Mesenchymal stem cell (in vitro differentiated cells and primary cell): ENCODE results near the gene SLC25A26.

ENCODE experiments used
- DNase-seq: peaks from one replicate; pipeline ENCODE4 v3.0.0-alpha.2; 2013
- H2AFZ ChIP-seq: one replicate; pipeline ENCODE4 v1.6.1; 2013; ENCODE audit warnings: low read depth, mild to moderate bottlenecking, control low read depth, inconsistent platforms, low read length, moderate library complexity
- H2AK5ac ChIP-seq: 2 replicates; pipeline ENCODE4 v1.6.1; 2013; ENCODE audit warnings: low read length, moderate library complexity, mild to moderate bottlenecking, inconsistent platforms; ENCODE audit not compliant: severe bottlenecking
- H2BK120ac ChIP-seq: one replicate; pipeline ENCODE4 v1.6.1; 2013; ENCODE audit warnings: low read depth, mild to moderate bottlenecking, inconsistent platforms, low read length, moderate library complexity
- H2BK12ac ChIP-seq, 2 experiments: one replicate each; pipeline ENCODE4 v1.6.1; 2013; ENCODE audit warnings: inconsistent platforms in 2 of 2, low read length in 2 of 2, mild to moderate bottlenecking in 2 of 2, moderate library complexity in 2 of 2, control low read depth in 1 of 2
- H2BK15ac ChIP-seq: one replicate; pipeline ENCODE4 v1.6.1; 2013; ENCODE audit warnings: mild to moderate bottlenecking, low read depth, inconsistent platforms; ENCODE audit not compliant: poor library complexity, severe bottlenecking
- H2BK5ac ChIP-seq: 2 replicates; pipeline ENCODE4 v1.6.1; 2013; ENCODE audit warnings: low read depth, mild to moderate bottlenecking, low read length, control low read depth, inconsistent platforms; ENCODE audit not compliant: poor library complexity, severe bottlenecking
- H3K14ac ChIP-seq, 2 experiments: one replicate each; pipeline ENCODE4 v1.6.1; 2013; ENCODE audit warnings: inconsistent platforms in 2 of 2, low read length in 2 of 2, control low read depth in 1 of 2, mild to moderate bottlenecking in 1 of 2, moderate library complexity in 1 of 2
- H3K18ac ChIP-seq, 2 experiments: one replicate each; pipeline ENCODE4 v1.6.1; 2013; ENCODE audit warnings: inconsistent platforms in 2 of 2, low read length in 2 of 2, control low read depth in 1 of 2, low read depth in 1 of 2, mild to moderate bottlenecking in 1 of 2
- H3K23ac ChIP-seq, 2 experiments: one replicate each; pipeline ENCODE4 v1.6.1; 2013; ENCODE audit warnings: inconsistent platforms in 2 of 2, low read length in 2 of 2, mild to moderate bottlenecking in 2 of 2, moderate library complexity in 2 of 2, control low read depth in 1 of 2
- H3K27ac ChIP-seq: 2 replicates; pipeline ENCODE4 v1.5.1; 2013; ENCODE audit warnings: mild to moderate bottlenecking, moderate library complexity, low read length, control low read depth, inconsistent platforms; ENCODE audit not compliant: poor library complexity, severe bottlenecking
- H3K27me3 ChIP-seq, 2 experiments: 2 replicates each; pipeline versions ENCODE4 v1.6.1 to v1.7.0; 2013; ENCODE audit warnings: low read length in 2 of 2, mild to moderate bottlenecking in 2 of 2, moderate library complexity in 2 of 2, control low read depth in 1 of 2, inconsistent platforms in 1 of 2; ENCODE audit not compliant: control insufficient read depth in 1 of 2, insufficient read depth in 1 of 2
- H3K36me3 ChIP-seq, 2 experiments: 2 replicates each; pipeline versions ENCODE4 v1.6.1 to v1.7.0; 2013; ENCODE audit warnings: low read length in 2 of 2, control low read depth in 1 of 2, inconsistent platforms in 1 of 2, low read depth in 1 of 2, mild to moderate bottlenecking in 1 of 2; ENCODE audit not compliant: insufficient read depth in 2 of 2, control insufficient read depth in 1 of 2
- H3K4ac ChIP-seq, 2 experiments: one replicate each; pipeline ENCODE4 v1.6.1; 2013; ENCODE audit warnings: inconsistent platforms in 2 of 2, low read length in 2 of 2, mild to moderate bottlenecking in 2 of 2, moderate library complexity in 2 of 2, control low read depth in 1 of 2, low read depth in 1 of 2
- H3K4me1 ChIP-seq: 2 replicates; pipeline ENCODE4 v1.6.1; 2013; ENCODE audit warnings: low read depth, low read length, control low read depth; ENCODE audit not compliant: control insufficient read depth, insufficient read depth
- H3K4me2 ChIP-seq: 2 replicates; pipeline ENCODE4 v1.6.1; 2013; ENCODE audit warnings: low read length, mild to moderate bottlenecking, inconsistent platforms; ENCODE audit not compliant: poor library complexity, severe bottlenecking
- H3K4me3 ChIP-seq, 2 experiments: 2 replicates each; pipeline versions ENCODE4 v1.5.1 to v1.7.0; 2013; ENCODE audit warnings: low read length in 2 of 2, mild to moderate bottlenecking in 2 of 2, control low read depth in 1 of 2, low read depth in 1 of 2; ENCODE audit not compliant: insufficient read depth in 1 of 2
- H3K79me1 ChIP-seq: replicated peaks from 2 replicates; pipeline ENCODE4 v1.6.1; 2013; ENCODE audit warnings: mild to moderate bottlenecking, control low read depth, low read length, inconsistent platforms; ENCODE audit not compliant: poor library complexity, severe bottlenecking
- H3K9ac ChIP-seq: 2 replicates; pipeline ENCODE4 v1.7.0; 2013; ENCODE audit warnings: mild to moderate bottlenecking, low read length, moderate library complexity
- H3K9me3 ChIP-seq: 2 replicates; pipeline ENCODE4 v1.7.0; 2013; ENCODE audit warnings: mild to moderate bottlenecking, low read length; ENCODE audit not compliant: control insufficient read depth
- H4K8ac ChIP-seq: one replicate; pipeline ENCODE4 v1.6.1; 2013; ENCODE audit warnings: inconsistent platforms, mild to moderate bottlenecking, low read length, moderate library complexity
- H4K91ac ChIP-seq: one replicate; pipeline ENCODE4 v1.6.1; 2013; ENCODE audit warnings: mild to moderate bottlenecking, low read length, inconsistent platforms
- WGBS: methylation state at CpG from one replicate; pipeline ENCODE4 v1.1.7; 2013; ENCODE audit warnings: mixed read lengths; 5-methylcytosine and 5-hydroxymethylcytosine counted together

The SLC25A26 gene

GRCh38 chr3:66236281-66236680 is 15.5 kb downstream of the SLC25A26 start:
- Histone ChIP-seq H3K27me3 (no peaks in the 10 kb centered on the region), H3K18ac (no peak overlapping the region), H2BK15ac (no peak overlapping the region), H2BK120ac (no peak overlapping the region), H3K27ac (no peak overlapping the region), H2BK5ac (no peak overlapping the region), H3K79me1 (peaks cover 20% of the 10 kb centered on the region), H2AK5ac (no peak overlapping the region), H3K23ac (no peak overlapping the region), H4K8ac (no peak overlapping the region), H3K4ac (no peak overlapping the region), H3K9ac (no peak overlapping the region), H3K4me2 (no peak overlapping the region), H3K9me3 (peaks cover 24% of the 10 kb centered on the region), H3K36me3 (peaks cover 4 to 15% of the 10 kb centered on the region in 2 experiments), H3K4me3 (no peak overlapping the region), H2AFZ (no peak overlapping the region), H3K14ac (no peak overlapping the region), H4K91ac (no peak overlapping the region), H3K4me1 (no peaks in the 10 kb centered on the region), H2BK12ac (no peak overlapping the region)
- DNase-seq: peak; percentile 12
- WGBS: 92% methylated on average over 3 of the region's 5 CpGs

GRCh38 chr3:66237552-66237951 is 16.8 kb downstream of the SLC25A26 start:
- H3K23ac ChIP-seq: no peak overlapping the region
- peaks cover 24% of the 10 kb centered on the region for H3K9me3 ChIP-seq
- no peak overlapping the region for H2BK12ac ChIP-seq
- H3K36me3 ChIP-seq: peaks cover 4 to 15% of the 10 kb centered on the region in 2 experiments
- no peak overlapping the region for H2BK5ac ChIP-seq
- H3K4ac ChIP-seq: no peak overlapping the region
- no peak overlapping the region for H2BK120ac ChIP-seq
- no peak overlapping the region for H3K18ac ChIP-seq
- H3K79me1 ChIP-seq: peaks cover 18% of the 10 kb centered on the region
- H3K4me3 ChIP-seq: no peak overlapping the region
- H3K27me3 ChIP-seq: no peaks in the 10 kb centered on the region
- DNase-seq: peak; percentile 8
- H3K4me1 ChIP-seq: no peaks in the 10 kb centered on the region
- no peak overlapping the region for H2AFZ ChIP-seq
- 83% methylated on average over 3 of the region's 3 CpGs for WGBS
- no peak overlapping the region for H4K91ac ChIP-seq
- no peak overlapping the region for H3K4me2 ChIP-seq
- H3K9ac ChIP-seq: no peak overlapping the region
- H2AK5ac ChIP-seq: no peak overlapping the region
- no peak overlapping the region for H2BK15ac ChIP-seq
- H3K27ac ChIP-seq: no peak overlapping the region
- no peak overlapping the region for H3K14ac ChIP-seq
- H4K8ac ChIP-seq: no peak overlapping the region

- Histone ChIP-seq H4K8ac (no peak overlapping the region), H2BK5ac (no peak overlapping the region), H2AFZ (no peak overlapping the region), H3K18ac (no peak overlapping the region), H3K9ac (no peak overlapping the region), H3K4me3 (no peak overlapping the region), H2BK12ac (no peak overlapping the region), H3K9me3 (peaks cover 24% of the 10 kb centered on the region), H2AK5ac (no peak overlapping the region), H3K27ac (no peak overlapping the region), H3K4ac (no peak overlapping the region), H3K4me2 (no peak overlapping the region), H2BK120ac (no peak overlapping the region), H3K4me1 (no peaks in the 10 kb centered on the region), H4K91ac (no peak overlapping the region), H3K36me3 (peaks cover 7 to 31% of the 10 kb centered on the region in 2 experiments), H3K14ac (no peak overlapping the region), H3K79me1 (peaks cover 15% of the 10 kb centered on the region), H3K27me3 (no peaks in the 10 kb centered on the region), H3K23ac (no peak overlapping the region), H2BK15ac (no peak overlapping the region)
- 94% methylated on average over 2 of the region's 2 CpGs for WGBS
- DNase-seq: no peak
These were observed 18.8 kb downstream of the SLC25A26 start for GRCh38 chr3:66239513-66240123.

GRCh38 chr3:66241466-66241865 is 20.7 kb downstream of the SLC25A26 start:
- no peak for DNase-seq
- H2BK5ac ChIP-seq: no peak overlapping the region
- no peak overlapping the region for H3K18ac ChIP-seq
- H3K23ac ChIP-seq: no peak overlapping the region
- H3K4me1 ChIP-seq: no peaks in the 10 kb centered on the region
- peaks cover 7 to 42% of the 10 kb centered on the region in 2 experiments for H3K36me3 ChIP-seq
- H4K91ac ChIP-seq: no peak overlapping the region
- no peak overlapping the region for H3K4ac ChIP-seq
- H2AK5ac ChIP-seq: no peak overlapping the region
- H3K9ac ChIP-seq: no peak overlapping the region
- H3K4me3 ChIP-seq: no peak overlapping the region
- H2BK120ac ChIP-seq: no peak overlapping the region
- no peak overlapping the region for H2AFZ ChIP-seq
- WGBS: 97% methylated on average over 3 of the region's 3 CpGs
- no peak overlapping the region for H2BK12ac ChIP-seq
- H2BK15ac ChIP-seq: no peak overlapping the region
- H3K27ac ChIP-seq: no peak overlapping the region
- H3K4me2 ChIP-seq: no peak overlapping the region
- no peaks in the 10 kb centered on the region for H3K27me3 ChIP-seq
- H3K9me3 ChIP-seq: peaks cover 24% of the 10 kb centered on the region
- H4K8ac ChIP-seq: no peak overlapping the region
- no peak overlapping the region for H3K14ac ChIP-seq
- peaks cover 9% of the 10 kb centered on the region for H3K79me1 ChIP-seq
